ENCODE measurements around the gene NUDT8. TPM values are rescaled to one million over a fixed set of nuclear protein-coding genes. Genes with fewer than 3 reads are reported as not detected.

Gene NUDT8
- total and polyA plus RNA-seq, 9 of the 15 experiments (the other 6 are each of a cell fraction or from before 2014, with no cell fraction given): 0.23 to 27.8 (median 5.0) TPM

- TF ChIP-seq CREB5 (CRISPR knock-in tag; IDR thresholded peaks at IDR 0.05) (no peak), MECOM (CRISPR knock-in tag; IDR thresholded peaks at IDR 0.05) (no peak), ERF (CRISPR knock-in tag; IDR thresholded peaks at IDR 0.05) (no peak), DPF2 (IDR thresholded peaks at IDR 0.05) (no peak), ZNF253 (CRISPR knock-in tag; conservative IDR thresholded peaks at IDR 0.05) (no peak), CREB3 (tag; conservative IDR thresholded peaks at IDR 0.05; ENCODE audit: low read depth) (no peak), GTF2F1 (IDR thresholded peaks at IDR 0.05; ENCODE audit: low read depth, low read length) (no peak), ZBTB17 (CRISPR knock-in tag; IDR thresholded peaks at IDR 0.05) (no peak), SETDB1 (IDR thresholded peaks at IDR 0.05; ENCODE audit: low read length) (no peak)
These were observed 5.4 kb upstream of the NUDT8 start (continued) for GRCh38 chr11:67635231-67635521.

Data from K562 (cell line).